ENCODE data around the gene MRM2.

- TF ChIP-seq REST (IDR thresholded peaks at IDR 0.05), result no peak
- no peak for TF ChIP-seq CTCF (IDR thresholded peaks at IDR 0.05; ENCODE audit: low read depth, low read length, missing input control)
- no peak for TF ChIP-seq ATF3 (IDR thresholded peaks at IDR 0.05)
- TF ChIP-seq TAF1 (conservative IDR thresholded peaks at IDR 0.05), result no peak
Observed at GRCh38 chr7:2225830-2226229, 16.2 kb downstream of the MRM2 start.
